SJCRH30 (cell line): ENCODE measurements around the gene NLRP1. TPM values are rescaled to one million over a fixed set of nuclear protein-coding genes. Genes with fewer than 3 reads are reported as not detected.

Experiments
- DNase-seq, 2 experiments: peaks; one replicate each; pipeline ENCODE4 v3.0.0-alpha.2; 2015 to 2020
- H3K27ac ChIP-seq: fragments of 250-450 bp; sonication (Bioruptor Pico); 2 replicates; pipeline ENCODE4 v1.5.1; 2020; ENCODE audit warnings: mild to moderate bottlenecking, moderate library complexity
- H3K27me3 ChIP-seq: fragments of 250-450 bp; sonication (Bioruptor Pico); 2 replicates; pipeline ENCODE4 v1.5.1; 2020; ENCODE audit warnings: mild to moderate bottlenecking, moderate library complexity
- H3K36me3 ChIP-seq: fragments of 250-450 bp; sonication (Bioruptor Pico); 2 replicates; pipeline ENCODE4 v1.5.1; 2020; ENCODE audit warnings: mild to moderate bottlenecking, moderate library complexity
- H3K4me1 ChIP-seq: fragments of 250-450 bp; sonication (Bioruptor Pico); 2 replicates; pipeline ENCODE4 v1.5.1; 2020; ENCODE audit warnings: mild to moderate bottlenecking, moderate library complexity
- H3K4me3 ChIP-seq: fragments of 250-450 bp; sonication (Bioruptor Pico); 2 replicates; pipeline ENCODE4 v1.5.1; 2020; ENCODE audit warnings: mild to moderate bottlenecking, moderate library complexity
- H3K9me3 ChIP-seq: fragments of 250-450 bp; sonication (Bioruptor Pico); replicated peaks from 2 replicates; pipeline ENCODE4 v1.5.1; 2020; ENCODE audit warnings: mild to moderate bottlenecking, moderate library complexity
- total RNA-seq: library from RNA; depleted of rRNA; stranded (reverse); fragments of >200 nt; shearing (Covaris generic); gene quantifications from 2 replicates; pipeline ENCODE4 v1.2.3, GENCODE V29; 2014

The NLRP1 gene
- total RNA-seq, 1 experiment from 2014 or later: 19.1 TPM

GRCh38 chr17:5553479-5553878 lies 30.8 kb downstream of the NLRP1 start:
- Histone ChIP-seq H3K4me1 (no peaks in the 10 kb centered on the region), H3K4me3 (no peak overlapping the region), H3K9me3 (no peaks in the 10 kb centered on the region), H3K36me3 (no peaks in the 10 kb centered on the region), H3K27me3 (no peaks in the 10 kb centered on the region), H3K27ac (no peak overlapping the region)
- DNase-seq: no peak

GRCh38 chr17:5552841-5553240 lies 31.5 kb downstream of the NLRP1 start:
- no peak overlapping the region for H3K4me3 ChIP-seq
- no peak for DNase-seq
- H3K27me3 ChIP-seq: no peaks in the 10 kb centered on the region
- H3K4me1 ChIP-seq: no peaks in the 10 kb centered on the region
- no peaks in the 10 kb centered on the region for H3K36me3 ChIP-seq
- H3K9me3 ChIP-seq: no peaks in the 10 kb centered on the region
- no peak overlapping the region for H3K27ac ChIP-seq

GRCh38 chr17:5545051-5545987 lies 39.0 kb downstream of the NLRP1 start:
- peak; percentile 84 to 85 for DNase-seq
- no peaks in the 10 kb centered on the region for H3K36me3 ChIP-seq
- H3K27me3 ChIP-seq: no peaks in the 10 kb centered on the region
- peaks cover 15% of the 10 kb centered on the region for H3K4me1 ChIP-seq
- H3K27ac ChIP-seq: peak overlapping the region; percentile 39
- no peak overlapping the region for H3K4me3 ChIP-seq
- no peaks in the 10 kb centered on the region for H3K9me3 ChIP-seq

GRCh38 chr17:5544115-5544514 lies 40.2 kb downstream of the NLRP1 start:
- no peak overlapping the region for H3K27ac ChIP-seq

GRCh38 chr17:5541610-5542202 lies 42.6 kb downstream of the NLRP1 start:
- H3K27me3 ChIP-seq: no peaks in the 10 kb centered on the region
- no peaks in the 10 kb centered on the region for H3K9me3 ChIP-seq
- no peak for DNase-seq

More at GRCh38 chr17:5544115-5544514, 40.2 kb downstream of the NLRP1 start:
- Histone ChIP-seq H3K27me3 (no peaks in the 10 kb centered on the region), H3K4me3 (no peak overlapping the region), H3K36me3 (no peaks in the 10 kb centered on the region), H3K4me1 (peaks cover 15% of the 10 kb centered on the region), H3K9me3 (no peaks in the 10 kb centered on the region)
- DNase-seq: no peak

GRCh38 chr17:5540321-5540720 lies 44.0 kb downstream of the NLRP1 start:
- Histone ChIP-seq H3K9me3 (no peaks in the 10 kb centered on the region), H3K36me3 (no peaks in the 10 kb centered on the region), H3K27ac (no peak overlapping the region), H3K27me3 (no peaks in the 10 kb centered on the region), H3K4me1 (peaks cover 4% of the 10 kb centered on the region; the same call in 1 of the 2 replicates), H3K4me3 (no peak overlapping the region)
- no peak for DNase-seq

More at GRCh38 chr17:5541610-5542202, 42.6 kb downstream of the NLRP1 start:
- Histone ChIP-seq H3K27ac (no peak overlapping the region), H3K4me3 (no peak overlapping the region), H3K4me1 (peaks cover 15% of the 10 kb centered on the region), H3K36me3 (no peaks in the 10 kb centered on the region)

GRCh38 chr17:5539286-5539685 lies 45.0 kb downstream of the NLRP1 start:
- H3K4me1 ChIP-seq: no peaks in the 10 kb centered on the region
- no peaks in the 10 kb centered on the region for H3K27me3 ChIP-seq
- H3K4me3 ChIP-seq: no peak overlapping the region
- DNase-seq: no peak
- no peaks in the 10 kb centered on the region for H3K9me3 ChIP-seq
- H3K36me3 ChIP-seq: no peaks in the 10 kb centered on the region
- H3K27ac ChIP-seq: no peak overlapping the region

GRCh38 chr17:5536866-5537650 lies 47.3 kb downstream of the NLRP1 start:
- no peaks in the 10 kb centered on the region for H3K27me3 ChIP-seq
- H3K4me1 ChIP-seq: no peaks in the 10 kb centered on the region
- H3K36me3 ChIP-seq: no peaks in the 10 kb centered on the region
- H3K9me3 ChIP-seq: no peaks in the 10 kb centered on the region
- H3K27ac ChIP-seq: no peak overlapping the region
- H3K4me3 ChIP-seq: no peak overlapping the region
- no peak for DNase-seq

GRCh38 chr17:5535436-5535835 lies 48.9 kb downstream of the NLRP1 start:
- Histone ChIP-seq H3K27me3 (no peaks in the 10 kb centered on the region), H3K27ac (no peak overlapping the region)
- DNase-seq: no peak

GRCh38 chr17:5533486-5534315 lies 50.6 kb downstream of the NLRP1 start:
- Histone ChIP-seq H3K9me3 (no peaks in the 10 kb centered on the region), H3K27ac (no peak overlapping the region), H3K4me1 (no peaks in the 10 kb centered on the region; the same call in 1 of the 2 replicates), H3K36me3 (no peaks in the 10 kb centered on the region), H3K27me3 (no peaks in the 10 kb centered on the region), H3K4me3 (no peak overlapping the region)
- DNase-seq: no peak

More at GRCh38 chr17:5535436-5535835, 48.9 kb downstream of the NLRP1 start:
- Histone ChIP-seq H3K9me3 (no peaks in the 10 kb centered on the region), H3K36me3 (no peaks in the 10 kb centered on the region), H3K4me1 (no peaks in the 10 kb centered on the region), H3K4me3 (no peak overlapping the region)

- H3K36me3 ChIP-seq: no peaks in the 10 kb centered on the region
- H3K4me3 ChIP-seq: no peak overlapping the region
These were observed 51.7 kb downstream of the NLRP1 start for GRCh38 chr17:5532581-5532980.

GRCh38 chr17:5531085-5531418 lies 53.3 kb downstream of the NLRP1 start:
- Histone ChIP-seq H3K27ac (no peak overlapping the region), H3K36me3 (no peaks in the 10 kb centered on the region), H3K4me1 (peaks cover 23% of the 10 kb centered on the region), H3K27me3 (no peaks in the 10 kb centered on the region), H3K9me3 (no peaks in the 10 kb centered on the region), H3K4me3 (no peak overlapping the region)
- DNase-seq: no peak

More at GRCh38 chr17:5532581-5532980, 51.7 kb downstream of the NLRP1 start:
- no peak for DNase-seq
- Histone ChIP-seq H3K9me3 (no peaks in the 10 kb centered on the region), H3K4me1 (peaks cover 10% of the 10 kb centered on the region), H3K27ac (no peak overlapping the region), H3K27me3 (no peaks in the 10 kb centered on the region)

- Histone ChIP-seq H3K4me1 (peaks cover 25% of the 10 kb centered on the region), H3K36me3 (no peaks in the 10 kb centered on the region), H3K27me3 (no peaks in the 10 kb centered on the region), H3K4me3 (no peak overlapping the region), H3K9me3 (no peaks in the 10 kb centered on the region), H3K27ac (no peak overlapping the region)
- DNase-seq: no peak
These were observed 53.8 kb downstream of the NLRP1 start for GRCh38 chr17:5530265-5531084.
